ENCODE measurements around the gene SLC25A14.
"Not testable (repeated sequence)": the region's sequence is repeated elsewhere in the genome, so short reads cannot be mapped to it uniquely, and the experiment has no call there.

SLC25A14 gene

GRCh38 chrX:130321550-130321949, 18.2 kb upstream of the SLC25A14 start:
- Histone ChIP-seq H3K27me3 (ENCODE audit: low read depth, low read length) (no peaks in the 10 kb centered on the region), H3K36me3 (ENCODE audit: control insufficient read depth in 1 of 2, insufficient read depth in 2 of 2, low read length in 2 of 2) (no peaks in the 10 kb centered on the region), H3K9me3 (ENCODE audit: control insufficient read depth in 1 of 2, low read length in 2 of 2) (no peaks in the 10 kb centered on the region), H3K4me3 (ENCODE audit: low read depth in 1 of 2, low read length in 2 of 2) (no peak overlapping the region), H3K27ac (ENCODE audit: low read length) (no peak overlapping the region), H3K4me1 (ENCODE audit: control insufficient read depth in 1 of 2, insufficient read depth in 2 of 2, low read length in 2 of 2) (no peaks in the 10 kb centered on the region)

DNA sequence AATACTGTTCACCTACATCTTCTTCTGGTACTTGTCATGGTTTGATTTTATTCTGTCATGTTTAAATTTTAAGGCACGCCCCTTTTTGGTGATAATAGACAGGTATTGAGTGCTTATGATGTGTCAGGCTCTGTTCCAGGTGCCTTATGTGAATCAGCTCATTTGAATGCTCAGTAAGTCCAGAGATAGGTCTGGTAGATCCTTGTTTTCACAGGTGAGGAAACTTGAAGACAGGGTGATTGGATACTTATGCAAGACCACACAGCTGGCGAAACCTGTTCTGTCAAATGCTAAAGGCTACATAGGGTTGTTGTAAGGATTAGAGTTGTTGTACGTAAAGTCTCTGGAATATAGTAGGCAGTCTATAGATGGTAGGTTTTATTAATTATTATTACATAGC, 9.6 kb upstream of the SLC25A14 start:
- no peak overlapping the region for H3K27ac ChIP-seq (ENCODE audit: low read length)
- no peaks in the 10 kb centered on the region for H3K9me3 ChIP-seq (ENCODE audit: control insufficient read depth in 1 of 2, low read length in 2 of 2)
- no peaks in the 10 kb centered on the region for H3K36me3 ChIP-seq (ENCODE audit: control insufficient read depth in 1 of 2, insufficient read depth in 2 of 2, low read length in 2 of 2)
- no peaks in the 10 kb centered on the region for H3K27me3 ChIP-seq (ENCODE audit: low read depth, low read length)
- no peaks in the 10 kb centered on the region for H3K4me1 ChIP-seq (ENCODE audit: control insufficient read depth in 1 of 2, insufficient read depth in 2 of 2, low read length in 2 of 2)
- no peak overlapping the region for H3K4me3 ChIP-seq (ENCODE audit: low read depth in 1 of 2, low read length in 2 of 2)

GRCh38 chrX:130330706-130331105, 9.0 kb upstream of the SLC25A14 start:
- Histone ChIP-seq H3K4me1 (ENCODE audit: control insufficient read depth in 1 of 2, insufficient read depth in 2 of 2, low read length in 2 of 2) (no peaks in the 10 kb centered on the region), H3K27ac (ENCODE audit: low read length) (no peak overlapping the region), H3K36me3 (ENCODE audit: control insufficient read depth in 1 of 2, insufficient read depth in 2 of 2, low read length in 2 of 2) (no peaks in the 10 kb centered on the region), H3K4me3 (ENCODE audit: low read depth in 1 of 2, low read length in 2 of 2) (no peak overlapping the region), H3K27me3 (ENCODE audit: low read depth, low read length) (no peaks in the 10 kb centered on the region), H3K9me3 (ENCODE audit: control insufficient read depth in 1 of 2, low read length in 2 of 2) (no peaks in the 10 kb centered on the region)

DNA sequence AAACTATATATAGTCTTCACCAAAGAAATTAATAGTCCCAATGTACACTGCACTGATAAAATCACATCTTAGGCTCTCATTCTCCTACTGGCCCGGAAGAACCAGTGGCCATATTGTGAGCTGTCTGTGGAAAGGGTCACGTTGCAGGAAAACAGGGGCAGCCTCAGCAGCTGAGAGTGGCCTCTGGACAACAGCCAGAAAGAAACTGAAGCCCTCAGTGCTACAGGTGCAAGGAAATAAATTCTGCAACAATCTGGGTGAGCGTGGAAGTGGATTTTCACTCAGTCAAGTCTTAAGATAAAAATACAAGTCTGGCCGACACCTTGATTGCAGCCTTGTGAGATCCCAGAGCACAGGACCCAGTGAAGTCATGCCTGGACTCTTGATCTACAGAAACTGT, 3.2 kb upstream of the SLC25A14 start:
- no peaks in the 10 kb centered on the region for H3K27me3 ChIP-seq (ENCODE audit: low read depth, low read length)

DNA sequence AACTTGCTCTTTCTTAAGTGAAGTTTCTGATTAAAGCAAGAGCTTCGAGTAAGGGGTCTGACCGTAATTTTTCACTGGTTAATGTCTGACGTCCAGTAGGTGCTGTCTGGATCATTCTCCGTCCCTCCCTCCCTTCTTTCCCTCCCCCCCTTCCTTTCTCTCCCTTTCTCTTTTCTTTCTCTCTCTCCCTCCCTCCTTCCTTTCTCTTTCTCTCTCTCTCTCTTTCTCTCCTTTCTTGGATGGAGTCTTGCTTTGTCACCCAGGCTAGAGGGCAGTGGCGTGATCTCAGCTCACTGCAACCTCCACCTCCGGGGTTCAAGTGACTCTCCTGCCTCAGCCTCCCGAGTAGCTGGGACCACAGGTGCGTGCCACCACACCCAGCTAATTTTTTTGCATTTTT, 850 bp upstream of the SLC25A14 start:
- not testable (repeated sequence) for H3K27ac ChIP-seq (ENCODE audit: low read length); H3K4me1 ChIP-seq (ENCODE audit: control insufficient read depth in 1 of 2, insufficient read depth in 2 of 2, low read length in 2 of 2); H3K36me3 ChIP-seq (ENCODE audit: control insufficient read depth in 1 of 2, insufficient read depth in 2 of 2, low read length in 2 of 2); H3K27me3 ChIP-seq (ENCODE audit: low read depth, low read length); H3K9me3 ChIP-seq (ENCODE audit: control insufficient read depth in 1 of 2, low read length in 2 of 2)
- H3K4me3 ChIP-seq (ENCODE audit: low read depth in 1 of 2, low read length in 2 of 2) = peak overlapping the region in 1 of 2 donors; percentile 98

More for the DNA sequence above, 3.2 kb upstream of the SLC25A14 start:
- Histone ChIP-seq H3K9me3 (ENCODE audit: control insufficient read depth in 1 of 2, low read length in 2 of 2) (no peaks in the 10 kb centered on the region), H3K4me1 (ENCODE audit: control insufficient read depth in 1 of 2, insufficient read depth in 2 of 2, low read length in 2 of 2) (no peaks in the 10 kb centered on the region), H3K36me3 (ENCODE audit: control insufficient read depth in 1 of 2, insufficient read depth in 2 of 2, low read length in 2 of 2) (no peaks in the 10 kb centered on the region), H3K4me3 (ENCODE audit: low read depth in 1 of 2, low read length in 2 of 2) (no peak overlapping the region), H3K27ac (ENCODE audit: low read length) (no peak overlapping the region)

- no peaks in the 10 kb centered on the region for H3K36me3 ChIP-seq (ENCODE audit: control insufficient read depth in 1 of 2, insufficient read depth in 2 of 2, low read length in 2 of 2)
- H3K27ac ChIP-seq (ENCODE audit: low read length) = no peak overlapping the region
- H3K27me3 ChIP-seq (ENCODE audit: low read depth, low read length) = no peaks in the 10 kb centered on the region
- H3K9me3 ChIP-seq (ENCODE audit: control insufficient read depth in 1 of 2, low read length in 2 of 2) = no peaks in the 10 kb centered on the region
- no peaks in the 10 kb centered on the region for H3K4me1 ChIP-seq (ENCODE audit: control insufficient read depth in 1 of 2, insufficient read depth in 2 of 2, low read length in 2 of 2)
- H3K4me3 ChIP-seq (ENCODE audit: low read depth in 1 of 2, low read length in 2 of 2) = peak overlapping the region; percentile 81 to 98
These were observed 552 bp downstream of the SLC25A14 start for GRCh38 chrX:130340271-130340670.

DNA sequence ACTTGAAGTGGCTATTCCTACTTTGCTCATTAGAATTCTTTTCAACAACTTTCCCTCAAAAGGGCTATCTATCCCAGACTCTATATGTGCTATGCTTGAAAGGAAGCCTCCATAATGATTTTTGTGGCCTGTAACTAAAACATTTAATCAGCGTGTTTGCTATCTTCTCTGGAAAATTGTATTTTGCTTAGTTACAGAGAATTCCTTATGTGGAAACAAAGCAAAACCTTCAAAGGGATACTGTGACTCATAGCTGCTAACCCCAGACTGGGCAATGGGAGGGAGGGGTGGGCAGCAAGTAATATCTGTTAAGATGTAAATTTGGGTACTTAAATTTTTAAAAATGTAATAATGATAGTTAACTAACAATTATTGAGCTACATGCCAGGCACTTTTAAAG, 3.7 kb downstream of the SLC25A14 start:
- Histone ChIP-seq H3K27ac (ENCODE audit: low read length) (no peak overlapping the region), H3K36me3 (ENCODE audit: control insufficient read depth in 1 of 2, insufficient read depth in 2 of 2, low read length in 2 of 2) (no peaks in the 10 kb centered on the region), H3K9me3 (ENCODE audit: control insufficient read depth in 1 of 2, low read length in 2 of 2) (no peaks in the 10 kb centered on the region), H3K27me3 (ENCODE audit: low read depth, low read length) (no peaks in the 10 kb centered on the region), H3K4me1 (ENCODE audit: control insufficient read depth in 1 of 2, insufficient read depth in 2 of 2, low read length in 2 of 2) (no peaks in the 10 kb centered on the region), H3K4me3 (ENCODE audit: low read depth in 1 of 2, low read length in 2 of 2) (no peak overlapping the region)

DNA sequence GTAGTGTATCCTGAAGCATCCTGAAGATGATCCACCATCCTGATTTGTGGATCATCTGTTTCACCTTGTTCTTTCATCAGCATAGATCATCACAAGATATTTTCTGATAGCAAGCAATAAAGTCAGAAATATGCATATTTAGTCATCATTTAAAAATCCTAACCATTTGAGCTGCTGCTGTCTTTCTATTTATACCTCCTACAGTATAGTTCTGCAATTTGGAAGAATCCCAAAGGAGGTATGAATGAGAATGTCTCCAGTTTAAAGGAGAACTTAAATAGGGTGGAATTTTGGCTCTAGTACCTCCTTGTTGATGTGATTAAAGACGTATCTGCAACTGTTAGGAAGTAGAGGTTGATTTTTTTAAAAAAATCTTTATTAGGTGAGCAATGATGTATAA, 7.6 kb downstream of the SLC25A14 start:
- Histone ChIP-seq H3K27ac (ENCODE audit: low read length) (no peak overlapping the region), H3K4me1 (ENCODE audit: control insufficient read depth in 1 of 2, insufficient read depth in 2 of 2, low read length in 2 of 2) (no peaks in the 10 kb centered on the region), H3K36me3 (ENCODE audit: control insufficient read depth in 1 of 2, insufficient read depth in 2 of 2, low read length in 2 of 2) (peaks cover 0 to 10% of the 10 kb centered on the region in 2 donors), H3K9me3 (ENCODE audit: control insufficient read depth in 1 of 2, low read length in 2 of 2) (no peaks in the 10 kb centered on the region), H3K27me3 (ENCODE audit: low read depth, low read length) (no peaks in the 10 kb centered on the region), H3K4me3 (ENCODE audit: low read depth in 1 of 2, low read length in 2 of 2) (no peak overlapping the region)

- Histone ChIP-seq H3K27me3 (ENCODE audit: low read depth, low read length) (no peaks in the 10 kb centered on the region), H3K9me3 (ENCODE audit: control insufficient read depth in 1 of 2, low read length in 2 of 2) (no peaks in the 10 kb centered on the region), H3K4me3 (ENCODE audit: low read depth in 1 of 2, low read length in 2 of 2) (no peak overlapping the region), H3K36me3 (ENCODE audit: control insufficient read depth in 1 of 2, insufficient read depth in 2 of 2, low read length in 2 of 2) (peaks cover 0 to 10% of the 10 kb centered on the region in 2 donors), H3K27ac (ENCODE audit: low read length) (no peak overlapping the region), H3K4me1 (ENCODE audit: control insufficient read depth in 1 of 2, insufficient read depth in 2 of 2, low read length in 2 of 2) (no peaks in the 10 kb centered on the region)
These were observed 11.8 kb downstream of the SLC25A14 start for GRCh38 chrX:130351567-130351966.

GRCh38 chrX:130352050-130352449, 12.3 kb downstream of the SLC25A14 start:
- not testable (repeated sequence) for H3K9me3 ChIP-seq (ENCODE audit: control insufficient read depth in 1 of 2, low read length in 2 of 2); H3K27ac ChIP-seq (ENCODE audit: low read length); H3K4me1 ChIP-seq (ENCODE audit: control insufficient read depth in 1 of 2, insufficient read depth in 2 of 2, low read length in 2 of 2); H3K4me3 ChIP-seq (ENCODE audit: low read depth in 1 of 2, low read length in 2 of 2); H3K27me3 ChIP-seq (ENCODE audit: low read depth, low read length); H3K36me3 ChIP-seq (ENCODE audit: control insufficient read depth in 1 of 2, insufficient read depth in 2 of 2, low read length in 2 of 2)

DNA sequence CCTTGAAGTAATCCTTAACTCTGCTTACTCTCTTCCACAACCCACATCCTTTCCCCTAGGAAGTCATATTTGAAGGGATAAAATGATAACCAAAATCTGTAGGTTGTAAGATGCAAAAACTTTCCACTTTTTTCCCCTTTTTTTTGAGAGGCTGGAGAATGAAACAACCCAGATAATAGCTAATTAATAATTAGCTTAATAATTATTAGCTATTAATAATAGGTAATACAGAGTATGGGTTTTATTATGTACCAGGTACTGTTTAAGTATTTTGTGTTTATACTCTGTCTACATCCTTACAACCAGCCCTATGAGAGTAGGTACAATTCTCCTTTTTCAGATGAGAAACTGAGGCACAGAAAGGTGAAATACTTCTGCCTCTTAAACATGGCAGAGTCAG, 36.4 kb downstream of the SLC25A14 start:
- Histone ChIP-seq H3K36me3 (ENCODE audit: control insufficient read depth in 1 of 2, insufficient read depth in 2 of 2, low read length in 2 of 2) (peaks cover 0 to 8% of the 10 kb centered on the region in 2 donors), H3K4me1 (ENCODE audit: control insufficient read depth in 1 of 2, insufficient read depth in 2 of 2, low read length in 2 of 2) (no peaks in the 10 kb centered on the region), H3K27ac (ENCODE audit: low read length) (no peak overlapping the region), H3K4me3 (ENCODE audit: low read depth in 1 of 2, low read length in 2 of 2) (no peak overlapping the region), H3K9me3 (ENCODE audit: control insufficient read depth in 1 of 2, low read length in 2 of 2) (no peaks in the 10 kb centered on the region), H3K27me3 (ENCODE audit: low read depth, low read length) (no peaks in the 10 kb centered on the region)

DNA sequence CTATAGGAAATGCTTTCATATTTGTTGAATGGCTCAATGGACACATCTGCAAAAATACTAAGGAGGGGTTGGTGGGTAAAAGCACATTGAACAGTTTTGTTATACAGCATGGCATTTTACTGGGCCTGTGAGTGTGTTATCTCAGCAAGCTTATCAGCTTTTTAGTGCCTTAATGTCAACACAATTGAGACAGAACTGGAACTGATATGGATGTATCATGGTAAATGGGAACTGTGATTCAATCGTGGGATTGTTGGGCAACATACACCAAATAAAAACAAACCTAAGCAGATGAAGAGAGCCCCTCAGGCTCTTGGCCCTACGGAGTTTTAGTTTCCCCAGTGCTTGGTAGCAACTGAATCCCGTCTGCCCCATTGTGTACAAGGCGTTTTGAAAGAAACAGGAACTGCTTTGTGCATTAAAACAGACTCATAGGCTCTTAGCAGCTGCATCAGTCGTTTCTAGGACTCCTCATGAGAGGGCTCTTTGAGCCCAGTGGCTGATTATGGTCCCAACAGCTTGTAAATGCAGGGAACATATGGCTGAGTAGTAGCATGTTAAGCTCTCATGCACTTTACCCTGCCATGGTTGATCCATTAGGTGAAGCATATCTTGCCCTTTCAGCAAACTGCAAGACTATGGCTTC, 38.4 kb downstream of the SLC25A14 start:
- H3K4me1 ChIP-seq (ENCODE audit: control insufficient read depth in 1 of 2, insufficient read depth in 2 of 2, low read length in 2 of 2) = no peaks in the 10 kb centered on the region
- H3K27me3 ChIP-seq (ENCODE audit: low read depth, low read length) = no peaks in the 10 kb centered on the region
- no peaks in the 10 kb centered on the region for H3K36me3 ChIP-seq (ENCODE audit: control insufficient read depth in 1 of 2, insufficient read depth in 2 of 2, low read length in 2 of 2)
- H3K27ac ChIP-seq (ENCODE audit: low read length) = no peak overlapping the region
- H3K9me3 ChIP-seq (ENCODE audit: control insufficient read depth in 1 of 2, low read length in 2 of 2) = no peaks in the 10 kb centered on the region
- no peak overlapping the region for H3K4me3 ChIP-seq (ENCODE audit: low read depth in 1 of 2, low read length in 2 of 2)

All from muscle layer of duodenum (tissue), 2 donors.